GM18868 (cell line): ENCODE results near the gene NME4.
"Not testable (repeated sequence)": the region's sequence is repeated elsewhere in the genome, so short reads cannot be mapped to it uniquely, and the experiment has no call there.

ENCODE experiments used
- ATAC-seq: cut with Tn5 transposase; IDR thresholded peaks from one replicate; pipeline ENCODE4 v1.9.1; 2021; ENCODE audit warnings: mild to moderate bottlenecking, moderate library complexity; ENCODE audit not compliant: unreplicated experiment

Gene NME4

GRCh38 chr16:397135-397661, at the start of gene NME4:
Gene NME4 (plus strand): TSS chr16:397199. CDS start chr16:397223, 24 bp downstream.
- no peak for ATAC-seq

DNA sequence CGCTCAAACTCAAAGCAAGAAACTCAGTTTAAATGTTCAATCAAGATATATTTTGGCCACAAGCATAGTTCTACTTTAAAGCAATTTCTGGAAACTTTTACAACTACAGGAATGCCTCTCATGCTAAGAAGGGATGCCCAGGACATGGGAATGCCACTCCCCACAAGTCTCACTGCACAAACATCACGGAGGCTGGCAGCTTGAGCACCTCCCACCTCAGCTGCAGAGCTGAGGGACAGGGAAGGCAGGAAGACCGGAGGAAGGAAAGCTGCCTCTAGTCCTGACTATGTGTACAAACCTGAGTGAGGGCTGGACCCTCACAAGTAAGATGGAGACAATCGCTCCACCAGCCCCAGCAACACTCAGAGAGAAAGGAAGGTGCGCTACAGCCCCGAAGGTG, 49.8 kb upstream of the NME4 start:
- ATAC-seq: no peak

GRCh38 chr16:348495-348894, 48.5 kb upstream of the NME4 start:
- not testable (repeated sequence) for ATAC-seq

DNA sequence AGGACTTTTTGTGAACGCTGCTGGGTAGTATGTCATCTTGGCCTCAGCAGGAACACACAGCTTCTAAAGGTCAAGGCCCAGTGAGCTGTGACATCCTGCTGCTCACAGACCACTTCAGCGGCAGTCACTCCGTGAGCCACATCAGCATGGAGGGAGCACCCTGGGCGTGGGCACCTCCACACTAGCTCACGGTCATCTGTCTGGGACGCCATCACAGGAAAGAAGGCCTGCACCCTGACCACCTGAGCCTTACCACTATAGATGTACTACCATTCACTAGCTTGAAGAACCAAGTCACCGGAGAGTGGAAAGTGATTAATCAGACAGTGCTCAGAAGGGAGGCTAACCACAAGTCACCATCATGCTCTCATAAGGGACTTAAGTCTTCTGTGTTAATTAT, 47.8 kb upstream of the NME4 start:
- ATAC-seq: no peak

GRCh38 chr16:350203-350602, 46.8 kb upstream of the NME4 start:
- no peak for ATAC-seq

DNA sequence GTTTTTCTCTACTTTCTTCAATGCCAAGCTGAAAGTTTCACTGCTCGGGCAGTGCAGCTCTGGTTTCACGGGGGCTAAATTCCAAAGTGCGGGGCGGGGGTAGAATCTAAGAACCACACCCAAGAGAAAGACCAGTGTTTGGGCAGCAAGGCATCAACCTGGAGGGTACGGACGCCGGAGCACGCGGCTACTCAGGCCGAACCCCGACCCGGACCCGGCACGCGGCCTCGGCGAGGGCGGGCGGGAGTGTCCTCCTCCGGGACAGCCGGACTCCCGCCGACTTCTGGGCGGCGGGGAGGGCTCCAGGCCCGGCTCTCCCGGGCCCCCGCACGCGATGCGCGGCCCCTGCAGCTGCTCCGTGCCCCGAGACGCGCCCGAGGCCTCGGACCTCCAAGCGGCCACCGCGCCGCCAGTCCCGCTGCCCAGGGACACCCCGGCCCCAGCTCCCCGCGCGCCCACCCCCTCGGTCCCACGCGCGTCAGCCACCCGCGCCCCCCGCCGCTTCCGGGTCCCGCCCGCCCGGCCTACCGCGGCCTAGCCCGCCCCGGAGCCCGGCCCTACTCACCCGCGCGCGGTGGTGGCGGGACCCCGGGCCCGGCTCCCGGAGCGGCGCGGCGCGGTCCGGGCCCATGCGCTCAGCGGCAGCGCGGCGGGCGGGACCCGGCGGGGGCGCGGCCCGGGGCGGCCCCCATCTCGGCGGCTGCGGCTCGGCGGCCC, 45.0 kb upstream of the NME4 start:
- peak; percentile 28 for ATAC-seq

DNA sequence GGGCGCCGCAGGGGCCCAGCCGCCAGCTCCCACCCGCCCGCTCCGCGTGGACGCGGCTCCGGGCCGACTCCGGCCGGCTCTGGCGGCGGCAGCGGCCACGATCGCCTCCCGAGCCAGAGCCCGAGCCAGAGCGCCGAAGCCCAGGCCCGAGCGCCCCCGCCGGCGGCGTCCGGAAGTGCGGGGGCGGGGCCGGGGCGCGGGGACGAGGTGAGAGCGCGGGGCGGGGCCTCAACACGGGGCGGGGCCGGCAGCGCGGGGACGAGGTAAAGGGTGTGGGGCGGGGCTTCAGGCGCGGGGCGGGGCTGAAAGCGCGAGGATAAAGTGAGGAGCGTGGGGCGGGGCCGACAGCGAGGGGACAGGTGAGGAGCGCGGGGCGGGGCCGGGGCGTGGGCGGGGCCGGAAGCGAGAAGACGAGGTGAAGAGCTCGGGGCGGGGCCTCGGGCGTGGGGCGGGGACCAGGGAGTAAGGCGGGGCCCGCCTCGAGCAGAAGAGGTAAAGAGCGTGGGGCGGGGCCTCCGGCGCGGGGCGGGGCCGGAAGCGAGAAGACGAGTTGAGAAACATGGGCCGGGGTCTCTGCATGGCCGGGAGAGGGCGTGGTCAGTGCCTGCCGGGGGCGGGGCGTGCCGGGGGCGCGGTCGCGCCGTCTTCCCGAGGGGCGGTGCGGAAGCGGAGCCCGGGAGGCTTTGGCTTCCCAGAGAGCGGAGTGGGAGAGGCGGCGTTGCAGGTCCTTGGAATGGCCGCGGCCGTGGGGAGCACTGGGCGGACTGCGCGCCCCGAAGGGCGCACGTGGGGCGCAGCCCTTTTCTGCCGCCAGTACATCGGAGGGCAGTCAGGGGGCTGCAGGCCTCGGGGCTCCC, 44.2 kb upstream of the NME4 start, which contains the start of gene AXIN1:
TSS of gene AXIN1 (minus strand) at position 177 of the 857 bp plus-strand sequence. CDS start 5,698 bp downstream, outside the sequence.
- ATAC-seq: peak; percentile 65

- no peak for ATAC-seq
Observed at GRCh38 chr16:353404-354290, 43.4 kb upstream of the NME4 start.

DNA sequence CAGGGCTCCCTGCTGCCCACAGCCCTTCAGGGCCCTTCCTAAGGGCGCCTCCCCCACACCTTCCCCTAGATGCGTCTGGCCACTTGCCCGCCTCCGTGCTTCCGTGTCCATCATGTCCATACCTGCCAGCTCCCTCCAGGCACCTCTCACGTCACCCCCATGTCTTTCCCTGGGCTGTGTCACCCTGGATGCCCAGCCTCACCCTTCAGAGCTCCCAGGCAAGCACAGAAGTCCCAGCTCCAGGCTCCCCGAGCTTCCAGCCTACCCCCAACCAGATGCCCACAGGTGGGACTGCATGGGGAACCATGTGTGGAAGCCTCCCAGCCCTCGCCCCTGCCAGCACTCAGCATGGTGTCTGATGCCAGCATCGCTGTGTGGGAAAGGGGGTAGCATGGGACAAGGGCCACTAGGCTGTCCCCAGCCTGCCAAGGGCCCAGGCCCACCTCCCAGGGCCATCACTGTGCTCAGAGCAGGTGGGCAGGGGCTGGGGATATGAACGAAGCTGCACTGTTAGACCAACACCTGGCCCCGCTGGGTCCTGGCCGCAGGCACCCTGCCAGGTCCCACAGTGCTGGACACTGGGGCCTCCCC, 42.6 kb upstream of the NME4 start:
- no peak for ATAC-seq

DNA sequence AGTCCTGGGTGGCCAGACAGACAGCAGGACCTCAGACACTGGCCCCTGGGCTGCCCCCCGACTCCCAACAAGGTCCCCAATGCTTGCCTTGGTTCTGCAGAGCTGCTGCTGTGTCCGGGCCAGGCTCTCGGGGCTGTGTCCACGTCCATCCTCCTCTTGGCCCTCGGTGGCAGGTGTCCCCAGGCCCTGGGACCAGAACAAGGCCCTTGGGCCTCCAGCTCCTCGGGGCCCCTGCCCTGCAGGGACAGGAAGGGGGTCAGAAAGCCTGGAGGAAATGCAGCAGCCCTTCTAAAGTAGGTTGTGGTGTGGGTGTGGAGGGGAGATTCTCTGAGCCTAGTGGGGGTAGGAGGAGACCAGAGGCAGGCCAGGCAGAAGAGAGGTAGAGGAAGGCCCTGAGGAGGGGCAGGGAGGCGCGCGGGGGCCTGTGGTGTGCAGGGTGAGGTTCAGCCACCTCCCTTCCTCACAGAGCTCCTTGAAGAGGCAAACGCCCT, 42.0 kb upstream of the NME4 start:
- ATAC-seq: no peak

GRCh38 chr16:356741-357140, 40.3 kb upstream of the NME4 start:
- no peak for ATAC-seq

- ATAC-seq: no peak
Observed at GRCh38 chr16:359067-359763, 37.8 kb upstream of the NME4 start.

DNA sequence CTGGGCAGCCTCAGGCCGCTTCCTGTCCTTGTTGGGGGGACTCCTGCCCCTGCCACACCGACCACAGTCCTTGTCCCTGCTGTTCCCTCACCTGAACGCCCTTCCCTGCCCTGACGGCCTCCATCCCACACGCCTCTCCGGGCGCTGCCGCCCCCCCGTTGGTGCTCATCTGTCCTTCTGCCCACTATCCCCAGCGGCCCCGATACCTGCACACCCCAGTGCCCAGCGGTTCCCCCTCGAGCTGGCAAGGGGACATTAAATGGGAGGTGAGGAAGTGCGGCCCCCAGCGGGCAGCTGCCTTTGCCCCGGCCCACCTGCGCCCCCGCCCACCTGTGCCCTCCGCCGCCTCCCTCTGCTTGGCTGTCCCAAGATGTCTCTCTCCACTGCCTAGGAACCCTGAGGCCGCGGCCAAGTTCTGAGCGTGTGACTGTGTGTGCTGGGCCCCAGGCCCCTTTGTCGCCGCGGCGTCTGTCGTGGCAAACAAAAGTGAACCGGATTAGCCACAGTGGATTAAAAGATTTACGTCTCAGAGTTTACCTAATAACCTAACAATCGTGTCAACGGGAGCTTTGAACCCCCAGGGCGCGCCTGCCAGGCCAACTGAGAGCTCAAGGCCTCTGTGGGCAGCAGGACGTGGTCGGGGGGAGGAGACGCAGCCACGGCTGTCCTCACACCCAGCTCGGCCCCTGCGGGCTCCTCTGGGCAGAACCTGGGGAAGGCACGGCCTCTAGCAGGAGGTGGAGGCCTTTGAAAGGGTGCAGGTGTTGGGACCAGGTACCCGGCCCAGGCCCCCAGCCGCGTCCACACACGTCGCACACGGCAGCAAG, 36.9 kb upstream of the NME4 start:
- no peak for ATAC-seq

DNA sequence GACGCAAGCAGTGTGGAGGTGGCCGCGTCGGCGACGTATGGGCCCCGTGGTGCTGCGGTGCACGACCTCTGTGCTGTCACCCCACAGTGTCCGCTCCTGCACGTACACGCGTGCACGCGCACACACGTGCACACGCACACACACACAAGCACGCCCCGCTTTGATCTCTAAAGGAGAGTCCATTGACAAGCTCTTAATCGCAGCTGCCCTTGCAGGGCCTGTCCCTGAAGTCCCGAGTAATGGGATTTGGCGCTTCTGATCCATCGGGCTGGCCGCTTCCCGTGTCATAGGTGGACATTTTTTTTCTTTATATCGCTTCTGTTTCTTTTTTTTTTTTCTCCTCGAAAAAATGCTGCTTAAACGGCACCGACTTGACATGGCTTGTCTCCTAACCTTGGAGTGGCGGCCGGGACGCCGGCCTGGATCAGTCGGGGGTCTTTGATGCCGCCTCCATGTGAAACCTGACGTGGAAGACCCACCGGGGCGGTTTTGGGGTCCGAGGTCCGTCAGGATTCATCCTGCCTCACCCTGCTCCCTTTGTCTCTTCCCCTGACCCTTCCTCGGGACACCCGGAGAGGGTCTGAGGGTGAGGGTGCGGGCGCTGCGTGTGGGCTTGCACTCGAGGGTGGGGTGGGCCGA, 36.2 kb upstream of the NME4 start:
- no peak for ATAC-seq

- ATAC-seq: no peak
Observed at GRCh38 chr16:361341-361871, 35.6 kb upstream of the NME4 start.

- ATAC-seq: no peak
Observed at GRCh38 chr16:361872-362701, 34.9 kb upstream of the NME4 start.

GRCh38 chr16:362702-362999, 34.3 kb upstream of the NME4 start:
- not testable (repeated sequence) for ATAC-seq
